M059J (cell line): Measurements from ENCODE around the gene TRAF3. TPM values are rescaled to one million over a fixed set of nuclear protein-coding genes. Genes with fewer than 3 reads are reported as not detected.

Experiments used
- DNase-seq: peaks from one replicate; pipeline ENCODE4 v3.0.0-alpha.2; 2012; ENCODE audit warnings: low read depth
- total RNA-seq: library from RNA; depleted of rRNA; stranded (reverse); fragments of >200 nt; shearing (Covaris generic); gene quantifications from 2 replicates; pipeline ENCODE4 v1.2.3, GENCODE V29; 2014

TRAF3 gene
- total RNA-seq, 1 experiment from 2014 or later, result 16.1 TPM

DNA sequence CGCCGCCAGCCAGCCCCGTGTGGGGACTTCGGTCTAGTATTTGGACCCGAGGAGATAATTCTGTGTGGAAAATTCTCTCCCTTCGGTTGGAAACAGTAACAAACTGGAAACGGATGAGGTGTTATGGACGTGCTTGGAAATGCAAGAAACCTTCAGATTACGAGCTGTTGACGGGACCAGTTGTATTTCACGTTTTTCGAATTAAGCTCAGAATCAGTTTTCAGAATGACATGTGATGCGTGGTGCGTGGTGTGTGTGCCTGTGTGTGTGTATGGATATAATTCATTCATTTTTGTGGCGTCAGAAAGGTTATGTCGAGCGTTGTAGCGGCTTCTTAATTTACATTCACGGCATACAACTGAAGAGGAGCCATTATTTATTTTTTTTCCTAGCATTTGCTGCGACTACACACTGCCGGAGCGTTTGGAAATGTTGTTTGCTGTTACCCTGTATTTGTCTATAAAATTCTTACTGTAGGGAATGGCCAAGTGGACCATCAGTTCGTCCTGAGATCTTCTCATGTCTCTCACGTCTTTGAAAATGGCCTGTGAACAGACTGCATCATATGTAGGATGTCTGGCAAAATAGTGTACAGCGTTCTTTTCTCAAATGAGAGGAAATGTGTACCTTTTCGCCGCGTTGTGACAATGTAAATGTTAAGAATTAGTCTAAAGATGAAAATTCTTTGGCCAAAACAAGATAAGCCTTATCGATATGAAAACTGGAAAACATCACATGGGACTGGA is 1.3 kb downstream of the TRAF3 start:
- DNase-seq, result peak; percentile 29

DNA sequence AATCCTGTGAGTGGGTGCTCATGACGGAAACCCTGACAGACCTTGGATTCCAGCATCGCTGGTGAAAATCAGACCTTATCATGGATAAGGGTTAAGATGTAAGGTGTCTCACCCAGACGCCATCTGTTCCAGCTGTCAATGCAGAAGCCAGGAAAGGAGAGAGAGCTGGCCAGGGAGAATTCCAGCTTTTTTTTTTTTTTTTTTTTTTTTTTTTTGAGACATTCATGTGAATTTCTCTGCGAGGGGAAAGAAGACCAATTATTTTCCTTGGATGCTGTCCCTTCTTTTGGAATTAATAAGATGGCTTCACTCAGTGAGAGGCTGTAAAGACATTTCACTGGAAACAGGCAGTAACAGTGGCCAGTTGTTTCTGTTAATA is 1.8 kb downstream of the TRAF3 start:
- DNase-seq, result no peak

GRCh38 chr14:102779574-102780315 is 2.5 kb downstream of the TRAF3 start:
- DNase-seq, result no peak

GRCh38 chr14:102781063-102781462 is 3.8 kb downstream of the TRAF3 start:
- no peak for DNase-seq

GRCh38 chr14:102782974-102783373 is 5.7 kb downstream of the TRAF3 start:
- DNase-seq, result no peak

GRCh38 chr14:102784892-102785594 is 7.8 kb downstream of the TRAF3 start:
- DNase-seq, result no peak

- DNase-seq, result no peak
Measured at GRCh38 chr14:102785595-102785963, 8.3 kb downstream of the TRAF3 start.

DNA sequence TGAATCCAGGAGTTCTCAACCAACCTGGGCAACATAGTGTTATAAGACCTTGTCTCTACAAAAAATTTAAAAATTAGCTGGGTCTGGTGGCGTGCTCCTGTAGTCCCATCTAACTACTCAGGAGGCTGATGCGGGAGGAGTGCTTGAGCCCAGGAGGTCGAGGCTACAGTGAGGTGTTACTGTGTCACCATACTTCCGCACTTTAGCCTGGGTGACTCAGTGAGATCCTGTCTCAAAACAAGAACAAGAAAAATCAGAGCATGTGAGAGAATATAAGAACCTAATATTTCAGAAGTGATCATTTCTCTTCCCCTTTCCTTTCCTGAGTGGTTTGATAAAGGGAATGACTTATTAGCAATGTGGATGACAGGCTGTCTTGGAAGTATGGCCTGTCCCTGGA is 9.5 kb downstream of the TRAF3 start:
- peak; percentile 47 for DNase-seq

DNA sequence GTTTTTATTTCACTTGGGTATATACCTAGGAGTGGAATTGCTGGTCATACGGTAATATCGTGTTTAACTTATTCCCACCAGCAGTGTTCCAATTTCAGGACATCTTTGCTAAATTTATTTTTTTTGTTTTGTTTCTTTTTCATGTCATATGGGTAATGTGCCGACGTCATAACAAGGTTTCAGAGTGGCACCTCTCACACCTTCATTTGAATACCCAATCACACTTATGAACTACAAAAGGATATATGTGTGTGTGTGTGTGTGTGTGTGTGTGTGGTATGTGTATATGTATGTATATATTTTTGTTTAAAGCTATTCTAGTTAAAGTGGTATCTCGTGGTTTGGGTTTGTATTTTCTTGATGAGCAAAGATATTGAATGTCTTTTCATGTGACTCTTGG is 12.1 kb downstream of the TRAF3 start:
- no peak for DNase-seq

GRCh38 chr14:102793531-102794328 is 16.5 kb downstream of the TRAF3 start:
- DNase-seq, result no peak

DNA sequence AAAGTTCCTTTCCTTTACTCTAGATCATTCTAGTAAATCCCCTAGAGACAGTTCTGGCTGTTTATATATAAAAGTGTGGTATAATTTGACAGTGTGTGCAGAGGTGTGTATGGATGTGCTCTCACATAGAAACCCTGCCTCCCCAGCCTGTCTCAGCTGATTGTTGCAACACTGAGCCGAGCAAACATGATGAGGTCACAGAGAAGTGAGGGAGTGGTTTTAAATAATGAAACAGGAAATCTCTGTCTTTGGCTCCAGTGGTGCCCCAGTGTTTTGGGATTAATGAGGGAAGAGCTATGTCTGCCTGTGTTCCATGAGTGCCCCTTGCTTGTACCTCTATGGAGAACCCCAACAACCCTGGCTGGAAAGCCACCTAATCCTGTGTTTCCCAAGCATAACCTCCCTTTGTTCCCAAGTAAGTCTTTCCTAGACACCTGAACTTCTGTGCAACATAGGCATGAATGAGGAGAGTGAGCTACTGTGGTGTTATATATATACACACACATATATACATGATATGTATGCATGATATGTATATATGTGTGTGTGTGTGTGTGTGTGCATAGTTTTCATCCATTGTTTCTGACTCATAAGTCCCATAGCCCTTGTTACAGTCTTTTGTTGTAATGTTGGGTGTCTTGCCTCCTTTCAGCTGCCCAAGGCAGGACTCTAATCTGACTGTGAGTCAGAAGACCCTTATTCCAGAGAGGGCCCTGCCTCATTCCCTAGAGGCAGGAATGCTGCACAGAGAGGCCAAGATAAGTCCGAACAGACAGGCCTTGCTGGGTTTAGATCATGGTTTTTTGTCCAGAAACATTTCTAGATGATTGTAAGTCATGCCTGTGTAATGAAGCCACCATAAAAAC is 18.0 kb downstream of the TRAF3 start:
- DNase-seq, result peak; percentile 74

- DNase-seq, result no peak
Measured at GRCh38 chr14:102796661-102797190, 19.5 kb downstream of the TRAF3 start.

DNA sequence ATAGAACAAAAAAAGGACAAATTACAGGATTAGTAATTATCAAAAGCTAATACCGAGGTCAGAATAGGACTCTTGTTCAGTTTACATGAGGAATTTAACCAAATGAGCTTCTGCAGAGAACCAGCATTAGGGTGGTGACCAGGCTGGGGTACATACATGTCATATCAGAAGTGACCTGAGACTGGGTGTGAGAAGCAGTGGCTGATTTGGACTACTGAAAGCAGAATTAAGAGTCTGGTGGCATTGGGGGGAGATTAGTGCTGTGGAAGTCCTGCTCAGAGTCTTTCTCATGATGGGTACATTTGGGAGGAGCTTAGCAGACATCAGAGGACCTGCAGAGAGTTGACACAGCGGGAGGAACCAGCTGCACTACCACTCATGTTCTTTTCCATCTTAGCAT is 21.7 kb downstream of the TRAF3 start:
- DNase-seq, result no peak

DNA sequence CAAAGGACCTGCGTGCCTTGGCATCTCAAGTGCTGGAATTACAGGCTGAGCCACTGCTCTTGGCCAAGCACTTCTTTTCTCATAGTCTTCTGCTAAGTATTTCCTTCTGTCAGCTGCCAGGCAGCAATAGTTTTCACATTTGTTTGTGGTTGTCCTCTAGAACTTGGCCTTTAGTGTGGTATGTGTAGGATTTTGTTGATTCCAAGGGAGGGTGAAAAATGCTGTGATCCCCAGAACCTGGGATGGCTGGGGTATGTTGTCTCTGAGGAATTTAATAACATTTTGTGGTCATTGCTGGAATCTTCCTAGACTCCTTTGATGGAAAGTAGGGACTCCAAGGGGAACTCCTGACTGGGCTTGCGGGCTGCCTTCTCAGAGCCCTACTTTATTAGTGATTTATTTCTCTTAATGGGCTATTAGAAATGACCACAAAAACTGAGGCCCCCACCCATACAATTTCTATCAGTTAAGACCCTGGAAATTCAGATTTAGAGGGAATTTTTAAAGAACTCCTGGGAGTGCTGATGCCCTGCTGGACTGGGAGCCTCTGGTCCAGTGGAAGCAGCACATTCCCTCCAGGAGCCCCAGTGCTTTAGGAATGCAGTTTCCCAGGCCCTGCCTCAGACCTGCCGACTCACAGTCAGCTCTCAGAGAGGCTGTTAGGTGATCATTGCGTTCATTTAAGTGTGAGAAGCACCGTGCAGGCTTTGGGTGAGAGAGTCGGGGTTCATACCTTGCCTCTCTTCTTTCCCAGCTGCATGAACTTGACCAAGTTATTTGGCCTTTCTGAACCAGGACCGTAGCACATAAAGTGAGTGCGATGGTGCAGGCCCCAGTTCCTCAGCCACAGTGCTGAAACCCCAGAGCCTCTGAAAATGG is 22.7 kb downstream of the TRAF3 start:
- peak; percentile 84 for DNase-seq

DNA sequence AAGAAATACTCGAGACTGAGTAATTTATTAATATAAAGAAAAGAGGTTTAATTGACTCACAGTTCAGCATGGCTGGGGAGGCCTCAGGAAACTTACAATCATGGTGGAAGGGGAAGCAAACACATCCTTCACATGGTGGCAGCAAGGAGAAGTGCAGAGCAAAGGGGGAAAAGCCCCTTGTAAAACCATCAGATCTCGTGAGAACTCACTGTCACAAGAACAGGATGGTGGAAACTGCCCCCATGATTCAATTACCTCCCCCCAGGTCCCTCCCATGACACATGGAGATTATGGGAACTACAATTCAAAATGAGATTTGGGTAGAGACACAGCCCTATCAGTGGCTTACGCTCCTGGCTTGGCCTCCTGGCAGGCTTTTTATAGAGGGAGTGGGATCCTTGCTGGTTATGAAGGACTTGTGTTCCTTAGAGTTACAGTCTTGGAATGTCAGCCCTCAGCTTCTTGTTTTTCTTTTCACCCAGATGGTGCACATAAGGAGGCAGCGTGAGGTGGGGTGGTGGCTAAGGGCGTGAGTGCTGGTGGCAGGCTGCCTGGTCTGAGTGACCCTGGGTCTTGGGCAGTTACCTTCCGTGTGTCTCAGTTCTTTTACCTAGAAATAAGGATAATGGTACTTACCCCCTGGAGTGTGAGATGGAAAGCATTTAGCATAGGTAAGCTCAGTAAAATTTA is 25.7 kb downstream of the TRAF3 start:
- DNase-seq, result no peak

- DNase-seq, result no peak
Measured at GRCh38 chr14:102804858-102805257, 27.6 kb downstream of the TRAF3 start.

DNA sequence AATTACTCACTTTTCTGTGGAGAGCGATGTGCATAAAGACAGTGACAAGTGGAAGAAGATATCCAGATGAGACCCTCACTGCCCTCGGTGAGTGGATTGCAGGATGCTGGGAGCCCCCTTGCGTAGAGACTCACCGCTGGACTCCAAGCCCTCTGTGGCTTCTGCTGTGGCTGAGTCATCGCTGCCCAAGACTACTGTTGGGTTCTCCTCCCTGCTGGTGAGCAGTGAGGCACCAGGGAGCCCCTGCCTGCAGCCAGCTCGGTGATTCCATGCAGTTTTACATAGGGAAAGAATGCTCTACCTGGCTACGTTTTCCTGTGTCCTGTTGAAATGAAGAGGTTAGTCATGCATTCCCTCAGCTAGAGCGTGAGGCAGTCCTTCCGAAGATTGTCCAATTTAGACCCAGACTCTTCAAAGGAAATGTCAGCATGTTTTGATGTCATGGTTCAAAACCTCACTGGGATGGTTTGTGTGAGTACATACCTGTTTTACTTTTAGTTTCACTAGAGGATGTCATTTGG is 28.2 kb downstream of the TRAF3 start:
- peak; percentile 81 for DNase-seq

DNA sequence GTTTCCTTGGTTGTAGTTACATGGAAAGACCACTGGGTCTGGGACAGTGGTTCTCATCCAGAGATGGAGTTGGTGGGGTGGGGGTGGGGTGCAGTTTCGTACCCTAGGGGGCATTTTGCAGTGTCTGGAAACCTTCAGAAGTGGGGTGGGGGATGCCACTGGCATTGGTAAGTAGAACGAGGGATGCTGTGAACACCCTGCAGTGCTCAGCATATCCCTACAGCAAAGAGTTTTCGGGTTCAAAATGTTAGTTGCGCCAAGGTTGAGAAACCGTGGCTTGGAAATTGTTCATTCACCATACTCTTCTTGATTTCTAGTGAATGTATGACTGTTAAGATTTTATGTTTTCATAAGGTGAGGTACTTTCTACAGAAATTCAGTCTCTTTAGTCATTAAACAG is 28.7 kb downstream of the TRAF3 start:
- DNase-seq, result no peak

DNA sequence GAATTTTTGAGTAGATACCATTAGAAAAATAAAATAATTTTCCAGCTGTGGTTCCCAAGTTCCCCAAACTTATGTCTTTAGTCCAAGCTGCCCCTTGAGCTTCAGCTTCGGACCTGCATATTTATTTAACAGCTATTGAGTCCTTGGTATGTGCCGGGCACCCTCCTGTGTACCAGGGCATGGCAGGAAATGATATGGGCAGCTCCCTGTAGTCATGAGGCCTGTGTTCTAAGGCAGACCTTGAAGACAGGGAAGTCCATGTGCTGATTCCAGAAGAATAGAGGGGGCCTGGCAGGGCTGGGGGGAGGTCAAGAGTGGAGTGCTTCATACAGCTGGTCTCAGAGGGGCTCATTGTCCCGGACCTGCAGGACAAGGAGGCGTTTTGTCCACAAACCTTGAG is 29.2 kb downstream of the TRAF3 start:
- DNase-seq, result no peak
